H1 (cell line): ENCODE data around the gene PGP. TPM values are rescaled to one million over a fixed set of nuclear protein-coding genes. Genes with fewer than 3 reads are reported as not detected.

Experiments used
- BACH1 ChIP-seq: IDR thresholded peaks from 2 replicates; pipeline ENCODE4 v1.6.1; 2012; ENCODE audit warnings: low read length, improper control_type of control experiment
- BRCA1 ChIP-seq: IDR thresholded peaks from 2 replicates; pipeline ENCODE4 v1.6.1; 2012; ENCODE audit warnings: low read depth, low read length, improper control_type of control experiment
- CEBPB ChIP-seq: IDR thresholded peaks from 2 replicates; pipeline ENCODE4 v1.6.1; 2012; ENCODE audit warnings: low read depth, low read length
- CHD2 ChIP-seq: IDR thresholded peaks from 2 replicates; pipeline ENCODE4 v1.6.1; 2012; ENCODE audit warnings: low read length, improper control_type of control experiment
- EP300 ChIP-seq, 2 experiments: IDR thresholded peaks; 1 replicate in 1 of 2; 2 replicates in 1 of 2; pipeline ENCODE4 v1.6.1; 2011 to 2012; ENCODE audit warnings: low read depth in 2 of 2, low read length in 2 of 2, mild to moderate bottlenecking in 2 of 2, borderline replicate concordance in 1 of 2, inconsistent platforms in 1 of 2, moderate library complexity in 1 of 2
- GABPA ChIP-seq: IDR thresholded peaks from 2 replicates; pipeline ENCODE4 v1.6.1; 2011; ENCODE audit warnings: mild to moderate bottlenecking, low read length, moderate library complexity, borderline replicate concordance; ENCODE audit not compliant: insufficient read depth
- GTF2F1 ChIP-seq: IDR thresholded peaks from 2 replicates; pipeline ENCODE4 v1.6.1; 2012; ENCODE audit warnings: low read depth, low read length, improper control_type of control experiment, borderline replicate concordance
- HDAC2 ChIP-seq, 2 experiments: fragments of 300-600 bp in 1 of 2; sonication (generic) in 1 of 2; IDR thresholded peaks; 2 replicates each; pipeline ENCODE4 v1.6.1; 2011 to 2012; ENCODE audit warnings: low read depth in 2 of 2, low read length in 2 of 2, mild to moderate bottlenecking in 2 of 2, moderate library complexity in 2 of 2, borderline replicate concordance in 1 of 2, inconsistent platforms in 1 of 2
- HDAC6 ChIP-seq: IDR thresholded peaks from one replicate; pipeline ENCODE4 v1.7.1; 2012; ENCODE audit warnings: low read depth, mild to moderate bottlenecking, inconsistent platforms, low read length, moderate library complexity
- KDM4A ChIP-seq: IDR thresholded peaks from one replicate; pipeline ENCODE4 v1.7.1; 2012; ENCODE audit warnings: low read depth, mild to moderate bottlenecking, moderate library complexity, low read length, inconsistent platforms; ENCODE audit not compliant: severe bottlenecking
- POU5F1 ChIP-seq: IDR thresholded peaks from 2 replicates; pipeline ENCODE4 v1.6.1; 2011; ENCODE audit warnings: low read depth, mild to moderate bottlenecking, low read length, moderate library complexity
- RAD21 ChIP-seq, 2 experiments: IDR thresholded peaks in 1 of 2; conservative IDR thresholded peaks in 1 of 2; 2 replicates each; pipeline ENCODE4 v1.6.1; 2011; ENCODE audit warnings: low read depth in 2 of 2, low read length in 2 of 2, improper control_type of control experiment in 1 of 2, inconsistent platforms in 1 of 2, mild to moderate bottlenecking in 1 of 2, moderate library complexity in 1 of 2
- RBBP5 ChIP-seq: IDR thresholded peaks from 2 replicates; pipeline ENCODE4 v1.7.1; 2012; ENCODE audit warnings: low read depth, mild to moderate bottlenecking, inconsistent platforms, low read length, moderate library complexity, borderline replicate concordance
- SAP30 ChIP-seq: fragments of 300-600 bp; sonication (generic); IDR thresholded peaks from 2 replicates; pipeline ENCODE4 v1.7.1; 2012; ENCODE audit warnings: low read length, moderate library complexity, mild to moderate bottlenecking, inconsistent platforms; ENCODE audit not compliant: insufficient read depth, insufficient replicate concordance
- SIN3A ChIP-seq, 2 experiments: IDR thresholded peaks in 1 of 2; conservative IDR thresholded peaks in 1 of 2; 2 replicates each; pipeline ENCODE4 v1.6.1; 2011 to 2012; ENCODE audit warnings: low read length in 2 of 2, improper control_type of control experiment in 1 of 2, low read depth in 1 of 2, mild to moderate bottlenecking in 1 of 2
- SIX5 ChIP-seq: IDR thresholded peaks from 2 replicates; pipeline ENCODE4 v1.6.1; 2011; ENCODE audit warnings: mild to moderate bottlenecking, low read depth, low read length
- SP4 ChIP-seq: IDR thresholded peaks from 2 replicates; pipeline ENCODE4 v1.6.1; 2012; ENCODE audit warnings: low read length, inconsistent platforms
- TAF1 ChIP-seq: IDR thresholded peaks from 2 replicates; pipeline ENCODE4 v1.6.1; 2011; ENCODE audit warnings: mild to moderate bottlenecking, low read depth, low read length
- TCF12 ChIP-seq: IDR thresholded peaks from 2 replicates; pipeline ENCODE4 v1.6.1; 2011; ENCODE audit warnings: low read depth, mild to moderate bottlenecking, low read length
- polyA plus RNA-seq, 7 experiments: library from polyadenylated mRNA; depleted of rRNA in 3 of 7; stranded (reverse) in 5 of 7; unstranded in 2 of 7; fragments of >200 nt in 5 of 7; fragments of 200-250 nt in 2 of 7; gene quantifications; 1 replicate in 5 of 7; 2 replicates in 1 of 7; 4 replicates in 1 of 7; pipeline versions ENCODE4 v1.2.1 to v1.2.3, GENCODE V29; 2011 to 2013; ENCODE audit warnings: missing spikeins in 2 of 7, mixed read lengths in 2 of 7
- total RNA-seq: library from RNA; stranded (reverse); fragmentation: NEBNext Ultra II Directional; extraction: Animal tissue kit (Norgen Biotek cat#: 25700); gene quantifications from 2 replicates; pipeline ENCODE4 v1.2.1, GENCODE V29; 2021
- TF ChIP-seq, protein P1 (sequence below), 3 experiments: IDR thresholded peaks; 1 replicate in 2 of 3; 2 replicates in 1 of 3; pipeline versions ENCODE4 v1.5.1 to v1.6.1; 2011; ENCODE audit warnings: low read length in 3 of 3, mild to moderate bottlenecking in 3 of 3, inconsistent platforms in 2 of 3, low read depth in 1 of 3, moderate library complexity in 1 of 3; ENCODE audit not compliant: insufficient read depth in 1 of 3; ENCODE audit errors: control extremely low read depth in 1 of 3

PGP gene
- total and polyA plus RNA-seq, 2 of the 8 experiments (the other 6 are each of a cell fraction or from before 2014, with no cell fraction given) = 30.9 to 55.9 TPM

DNA sequence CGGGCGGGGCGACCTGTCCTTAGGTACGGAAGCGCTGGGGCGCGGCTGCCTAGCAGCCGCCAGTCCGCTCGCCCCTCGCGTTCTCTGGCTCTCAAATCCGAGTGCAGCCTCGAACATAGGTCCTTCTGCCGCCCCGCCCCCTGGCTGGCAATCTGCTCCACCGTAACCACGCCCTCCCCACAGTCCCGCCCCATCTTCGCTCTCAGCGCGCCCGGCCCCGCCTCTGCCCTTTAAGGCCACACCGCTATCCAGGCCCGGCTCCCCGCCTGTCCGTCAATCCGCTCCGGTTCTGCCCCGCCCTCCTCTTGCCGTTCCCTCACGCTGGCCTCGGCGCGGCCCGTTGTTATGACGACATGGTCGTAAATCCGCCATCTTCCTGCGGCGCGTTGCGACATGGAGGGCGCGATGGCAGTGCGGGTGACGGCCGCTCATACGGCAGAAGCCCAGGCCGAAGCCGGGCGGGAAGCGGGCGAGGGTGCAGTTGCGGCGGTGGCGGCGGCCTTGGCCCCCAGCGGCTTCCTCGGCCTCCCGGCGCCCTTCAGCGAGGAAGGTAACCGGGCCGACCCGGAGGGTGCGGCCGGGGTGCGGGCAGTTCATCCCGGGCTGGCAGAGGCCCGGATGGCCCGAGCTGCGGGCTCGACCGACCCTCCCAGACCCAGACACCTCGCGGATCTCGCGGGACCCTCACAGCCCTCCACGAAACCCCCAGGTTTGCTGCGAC, 8.7 kb upstream of the PGP start, which contains the start of gene E4F1 (continued):
- TF ChIP-seq SAP30 (no peak), GABPA (peak; percentile 40; the same call in 1 of the 2 replicates), HDAC6 (no peak), SIN3A (conservative IDR thresholded peaks at IDR 0.05 in 1 of 2, IDR thresholded peaks at IDR 0.05 in 1 of 2; ENCODE audit: low read depth in 1 of 2, low read length in 2 of 2) (peak; percentile 77 to 88; a peak in 1 of 4 replicates), SP4 (0 out of 2 replicates have a peak, but pooled peaks have one; percentile 51), KDM4A (peak; percentile 63), BRCA1 (no peak; the same call in 1 of the 2 replicates), CHD2 (peak; percentile 85), GTF2F1 (no peak), RBBP5 (no peak), BACH1 (no peak), SIX5 (no peak), RAD21 (IDR thresholded peaks at IDR 0.05 in 1 of 2, conservative IDR thresholded peaks at IDR 0.05 in 1 of 2; ENCODE audit: low read depth in 2 of 2, low read length in 2 of 2) (no peak), CEBPB (peak; percentile 92), TCF12 (no peak), TAF1 (peak; percentile 98), POU5F1 (no peak), HDAC2 (IDR thresholded peaks at IDR 0.05; ENCODE audit: borderline replicate concordance in 1 of 2, low read depth in 2 of 2, low read length in 2 of 2) (no peak), EP300 (IDR thresholded peaks at IDR 0.05; ENCODE audit: borderline replicate concordance in 1 of 2, low read depth in 2 of 2, low read length in 2 of 2) (peak in 1 of 2 experiments; percentile 48; a peak in 1 of 3 replicates)
- TF ChIP-seq, protein P1, sequence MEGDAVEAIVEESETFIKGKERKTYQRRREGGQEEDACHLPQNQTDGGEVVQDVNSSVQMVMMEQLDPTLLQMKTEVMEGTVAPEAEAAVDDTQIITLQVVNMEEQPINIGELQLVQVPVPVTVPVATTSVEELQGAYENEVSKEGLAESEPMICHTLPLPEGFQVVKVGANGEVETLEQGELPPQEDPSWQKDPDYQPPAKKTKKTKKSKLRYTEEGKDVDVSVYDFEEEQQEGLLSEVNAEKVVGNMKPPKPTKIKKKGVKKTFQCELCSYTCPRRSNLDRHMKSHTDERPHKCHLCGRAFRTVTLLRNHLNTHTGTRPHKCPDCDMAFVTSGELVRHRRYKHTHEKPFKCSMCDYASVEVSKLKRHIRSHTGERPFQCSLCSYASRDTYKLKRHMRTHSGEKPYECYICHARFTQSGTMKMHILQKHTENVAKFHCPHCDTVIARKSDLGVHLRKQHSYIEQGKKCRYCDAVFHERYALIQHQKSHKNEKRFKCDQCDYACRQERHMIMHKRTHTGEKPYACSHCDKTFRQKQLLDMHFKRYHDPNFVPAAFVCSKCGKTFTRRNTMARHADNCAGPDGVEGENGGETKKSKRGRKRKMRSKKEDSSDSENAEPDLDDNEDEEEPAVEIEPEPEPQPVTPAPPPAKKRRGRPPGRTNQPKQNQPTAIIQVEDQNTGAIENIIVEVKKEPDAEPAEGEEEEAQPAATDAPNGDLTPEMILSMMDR (IDR thresholded peaks at IDR 0.05; ENCODE audit: control extremely low read depth in 1 of 3, insufficient read depth in 1 of 3, low read depth in 1 of 3, low read length in 3 of 3) = peak in 1 of 3 experiments; percentile 14; a peak in 1 of 4 replicates
